CD4-positive, alpha-beta T cell treated with Interferon alpha-2 for 1 hour (primary cell): ENCODE data around the gene DIP2A.
A peak's percentile ranks its signal among the peaks of the same experiment; 100 is the strongest.

Experiments used
- DNase-seq, 2 donors: peaks; one replicate each; pipeline ENCODE4 v3.0.0-alpha.2; 2020 to 2022

DIP2A gene

GRCh38 chr21:46458315-46459023 is at the start of gene DIP2A:
Gene DIP2A, plus strand, starts transcription at chr21:46458891. Its CDS starts 241 bp downstream, at chr21:46459132.
- peak; percentile 95 to 97 for DNase-seq

- DNase-seq = no peak
Measured at GRCh38 chr21:46409641-46410406, 48.9 kb upstream of the DIP2A start.

- DNase-seq = no peak
Measured at GRCh38 chr21:46410516-46410915, 48.2 kb upstream of the DIP2A start.

- no peak for DNase-seq
Measured at GRCh38 chr21:46411236-46411635, 47.5 kb upstream of the DIP2A start.

- no peak for DNase-seq
Measured at GRCh38 chr21:46411691-46412090, 47.0 kb upstream of the DIP2A start.

- no peak for DNase-seq
Measured at GRCh38 chr21:46412521-46413364, 45.9 kb upstream of the DIP2A start.

GRCh38 chr21:46413365-46413696 is 45.4 kb upstream of the DIP2A start:
- DNase-seq = no peak

- DNase-seq = no peak
Measured at GRCh38 chr21:46414965-46415275, 43.8 kb upstream of the DIP2A start.

GRCh38 chr21:46416551-46416950 is 42.1 kb upstream of the DIP2A start:
- no peak for DNase-seq

- no peak for DNase-seq
Measured at GRCh38 chr21:46418265-46418946, 40.3 kb upstream of the DIP2A start.

GRCh38 chr21:46420241-46421190 is 38.2 kb upstream of the DIP2A start:
- DNase-seq = no peak

- DNase-seq = no peak
Measured at GRCh38 chr21:46421191-46421750, 37.4 kb upstream of the DIP2A start.

GRCh38 chr21:46421756-46422555 is 36.7 kb upstream of the DIP2A start:
- DNase-seq = no peak

GRCh38 chr21:46422636-46423241 is 36.0 kb upstream of the DIP2A start:
- DNase-seq = no peak

GRCh38 chr21:46423546-46424038 is 35.1 kb upstream of the DIP2A start:
- peak in 1 of 2 donors; percentile 12 for DNase-seq

- peak; percentile 14 to 53 for DNase-seq
Measured at GRCh38 chr21:46424039-46424591, 34.6 kb upstream of the DIP2A start.

GRCh38 chr21:46424621-46425020 is 34.1 kb upstream of the DIP2A start:
- DNase-seq = peak; percentile 47 to 65

GRCh38 chr21:46425041-46425440 is 33.6 kb upstream of the DIP2A start:
- no peak for DNase-seq

GRCh38 chr21:46425571-46425970 is 33.1 kb upstream of the DIP2A start:
- DNase-seq = peak; percentile 77 to 81
